GM23338 (cell line): ENCODE data around the gene PCNT. TPM values are rescaled to one million over a fixed set of nuclear protein-coding genes. Genes with fewer than 3 reads are reported as not detected.

Source experiments
- ATAC-seq: fragments of 200-7000 bp; cut with Tn5 transposase; 3 replicates; pipeline ENCODE4 v1.9.1; 2020
- DNase-seq: peaks from one replicate; pipeline ENCODE4 v3.0.0-alpha.2; 2015; ENCODE audit warnings: low spot score
- H2AFZ ChIP-seq: fragments of 200-600 bp; sonication (generic); 2 replicates; pipeline ENCODE4 v1.8.0; 2016; ENCODE audit warnings: antibody characterized with exemption, mild to moderate bottlenecking, moderate library complexity
- H3F3A ChIP-seq: fragments of 200-600 bp; sonication (generic); replicated peaks from 2 replicates; pipeline ENCODE4 v1.8.0; 2017; ENCODE audit warnings: antibody characterized with exemption, mixed run types, low read depth
- H3K27ac ChIP-seq: fragments of 200-600 bp; sonication (generic); 2 replicates; pipeline ENCODE4 v1.6.1; 2016; ENCODE audit warnings: low read depth
- H3K27me3 ChIP-seq: fragments of 200-600 bp; sonication (generic); 2 replicates; pipeline ENCODE4 v1.8.0; 2016; ENCODE audit warnings: mild to moderate bottlenecking, mixed run types, moderate library complexity; ENCODE audit not compliant: insufficient read depth
- H3K36me3 ChIP-seq: fragments of 200-600 bp; sonication (generic); 2 replicates; pipeline ENCODE4 v1.8.0; 2016; ENCODE audit warnings: mild to moderate bottlenecking; ENCODE audit not compliant: insufficient read depth
- H3K4me1 ChIP-seq: fragments of 200-600 bp; sonication (generic); 2 replicates; pipeline ENCODE4 v1.8.0; 2016; ENCODE audit warnings: mild to moderate bottlenecking, moderate library complexity; ENCODE audit not compliant: insufficient read depth
- H3K4me2 ChIP-seq: fragments of 200-600 bp; sonication (generic); 2 replicates; pipeline ENCODE4 v1.7.1; 2017; ENCODE audit warnings: mixed run types
- H3K4me3 ChIP-seq: fragments of 200-600 bp; sonication (generic); 2 replicates; pipeline ENCODE4 v1.6.1; 2016; ENCODE audit warnings: mixed run types
- H3K79me2 ChIP-seq: fragments of 200-600 bp; sonication (generic); replicated peaks from 2 replicates; pipeline ENCODE4 v1.8.0; 2017; ENCODE audit warnings: mild to moderate bottlenecking; ENCODE audit not compliant: insufficient read depth
- H3K9me2 ChIP-seq: fragments of 200-600 bp; sonication (generic); 2 replicates; pipeline ENCODE4 v1.8.0; 2017; ENCODE audit not compliant: insufficient read depth
- H4K20me1 ChIP-seq: fragments of 200-600 bp; sonication (generic); replicated peaks from 2 replicates; pipeline ENCODE4 v1.8.0; 2017; ENCODE audit warnings: mild to moderate bottlenecking; ENCODE audit not compliant: insufficient read depth
- H3K27ac Mint-ChIP-seq: 2 replicates; pipeline ENCODE4 v1.8.0; 2020; ENCODE audit warnings: inconsistent platforms, mild to moderate bottlenecking, moderate library complexity, mixed read lengths
- H3K27me3 Mint-ChIP-seq: 3 replicates; pipeline ENCODE4 v1.8.0; 2022; ENCODE audit warnings: low read depth, mild to moderate bottlenecking, moderate library complexity, mixed read lengths, inconsistent platforms; ENCODE audit not compliant: insufficient read depth, poor library complexity
- H3K36me3 Mint-ChIP-seq: 3 replicates; pipeline ENCODE4 v1.8.0; 2021; ENCODE audit warnings: low read depth, mild to moderate bottlenecking, inconsistent platforms, moderate library complexity, mixed read lengths
- H3K4me1 Mint-ChIP-seq: 3 replicates; pipeline ENCODE4 v1.8.0; 2020; ENCODE audit warnings: mild to moderate bottlenecking, inconsistent platforms, mixed read lengths
- H3K4me3 Mint-ChIP-seq: 3 replicates; pipeline ENCODE4 v1.8.0; 2021; ENCODE audit warnings: moderate library complexity, mild to moderate bottlenecking, inconsistent platforms, mixed read lengths
- H3K9me3 Mint-ChIP-seq: 3 replicates; pipeline ENCODE4 v1.8.0; 2020; ENCODE audit warnings: moderate library complexity, mild to moderate bottlenecking, inconsistent platforms, mixed read lengths
- CREB1 ChIP-seq: fragments of 250-450 bp; sonication (Bioruptor Pico); IDR thresholded peaks from 2 replicates; pipeline ENCODE4 v1.5.0; 2020; ENCODE audit warnings: low read depth, mild to moderate bottlenecking, moderate library complexity
- CTCF ChIP-seq, 2 experiments: fragments of 200-600 bp in 1 of 2; sonication (generic) in 1 of 2; conservative IDR thresholded peaks; 2 replicates each; pipeline versions ENCODE4 v1.5.1 to v1.6.1; 2016 to 2017; ENCODE audit warnings: antibody characterized with exemption in 2 of 2, low read depth in 2 of 2, mild to moderate bottlenecking in 2 of 2, moderate library complexity in 1 of 2
- ETS1 ChIP-seq: IDR thresholded peaks from 2 replicates; pipeline ENCODE4 v1.6.1; 2016; ENCODE audit warnings: antibody characterized with exemption
- EZH2 ChIP-seq: fragments of 200-600 bp; sonication (generic); IDR thresholded peaks from one replicate; pipeline ENCODE4 v1.8.0; 2017; ENCODE audit warnings: antibody characterized with exemption, mild to moderate bottlenecking, low read depth; ENCODE audit not compliant: unreplicated experiment
- EZH2phosphoT487 ChIP-seq: fragments of 200-600 bp; sonication (generic); IDR thresholded peaks from one replicate; pipeline ENCODE4 v1.8.1; 2018; ENCODE audit warnings: antibody characterized with exemption; ENCODE audit not compliant: unreplicated experiment
- JUNB ChIP-seq: IDR thresholded peaks from one replicate; pipeline ENCODE4 v1.6.1; 2016; ENCODE audit warnings: antibody characterized with exemption; ENCODE audit not compliant: unreplicated experiment
- NANOG ChIP-seq: IDR thresholded peaks from 2 replicates; pipeline ENCODE4 v1.6.1; 2016; ENCODE audit warnings: antibody characterized with exemption, borderline replicate concordance
- POLR2AphosphoS5 ChIP-seq: IDR thresholded peaks from 2 replicates; pipeline ENCODE4 v1.6.1; 2016; ENCODE audit warnings: antibody characterized with exemption, low read depth
- REST ChIP-seq: IDR thresholded peaks from one replicate; pipeline ENCODE4 v1.6.1; 2018; ENCODE audit warnings: antibody characterized with exemption; ENCODE audit not compliant: unreplicated experiment
- ZNF114 ChIP-seq: fragments of 250-450 bp; sonication (Bioruptor Pico); IDR thresholded peaks from 2 replicates; pipeline ENCODE4 v1.5.0; 2020; ENCODE audit warnings: mild to moderate bottlenecking, moderate library complexity
- ZNF331 ChIP-seq: fragments of 250-450 bp; sonication (Bioruptor Pico); IDR thresholded peaks from 2 replicates; pipeline ENCODE4 v1.5.0; 2020; ENCODE audit warnings: low read depth, mild to moderate bottlenecking, moderate library complexity
- ZNF462 ChIP-seq: fragments of 250-450 bp; sonication (Bioruptor Pico); IDR thresholded peaks from 2 replicates; pipeline ENCODE4 v1.5.0; 2020; ENCODE audit warnings: mild to moderate bottlenecking, moderate library complexity
- polyA plus RNA-seq: library from polyadenylated mRNA; unstranded; fragments of >200 nt; fragmentation: Nextera tagmentation; extraction: Ambion mirVana; gene quantifications from 2 replicates; pipeline ENCODE4 v1.2.1, GENCODE V29; 2016
- total RNA-seq: library from RNA; depleted of rRNA; stranded (reverse); fragments of >200 nt; shearing (Covaris generic); gene quantifications from 2 replicates; pipeline ENCODE4 v1.2.3, GENCODE V29; 2014

Gene PCNT
- total and polyA plus RNA-seq, 2 experiments from 2014 or later = 39.6 to 46.1 TPM

GRCh38 chr21:46346296-46347202, 22.6 kb downstream of the PCNT start:
- Mint-ChIP-seq H3K27me3 (peaks cover 2% of the 10 kb centered on the region), H3K4me3 (no peak overlapping the region), H3K27ac (no peak overlapping the region), H3K36me3 (peaks cover 57% of the 10 kb centered on the region), H3K9me3 (no peaks in the 10 kb centered on the region), H3K4me1 (no peaks in the 10 kb centered on the region)
- DNase-seq (no peak), ATAC-seq (no peak)
- no peaks in the 10 kb centered on the region for H3K9me2 ChIP-seq
- no peaks in the 10 kb centered on the region for H3K27me3 ChIP-seq
- H3K79me2 ChIP-seq = peaks cover 32% of the 10 kb centered on the region
- no peaks in the 10 kb centered on the region for H3F3A ChIP-seq
- H3K27ac ChIP-seq = no peak overlapping the region
- TF ChIP-seq EZH2phosphoT487 (no peak), ZNF462 (CRISPR knock-in tag) (no peak), ZNF114 (no peak), JUNB (no peak), POLR2AphosphoS5 (no peak), CTCF (conservative IDR thresholded peaks at IDR 0.05; ENCODE audit: low read depth in 2 of 2) (no peak), CREB1 (CRISPR knock-in tag) (no peak), ETS1 (no peak), EZH2 (no peak), REST (no peak), NANOG (no peak), ZNF331 (CRISPR knock-in tag) (no peak)
- no peaks in the 10 kb centered on the region for H3K4me1 ChIP-seq
- H4K20me1 ChIP-seq = peaks cover 5% of the 10 kb centered on the region
- no peak overlapping the region for H3K4me3 ChIP-seq
- no peak overlapping the region for H2AFZ ChIP-seq
- peaks cover 18% of the 10 kb centered on the region for H3K36me3 ChIP-seq
- H3K4me2 ChIP-seq = no peak overlapping the region
